GM19372 (cell line): ENCODE measurements around the gene RAMP3.

Experiments used
- ATAC-seq: cut with Tn5 transposase; IDR thresholded peaks from one replicate; pipeline ENCODE4 v1.9.1; 2021; ENCODE audit warnings: mild to moderate bottlenecking, low read depth, moderate library complexity; ENCODE audit not compliant: unreplicated experiment

Gene RAMP3

GRCh38 chr7:45217358-45217757 lies 59.8 kb downstream of the RAMP3 start:
- ATAC-seq, result no peak

- no peak for ATAC-seq
Observed at GRCh38 chr7:45219130-45219529, 61.5 kb downstream of the RAMP3 start.

DNA sequence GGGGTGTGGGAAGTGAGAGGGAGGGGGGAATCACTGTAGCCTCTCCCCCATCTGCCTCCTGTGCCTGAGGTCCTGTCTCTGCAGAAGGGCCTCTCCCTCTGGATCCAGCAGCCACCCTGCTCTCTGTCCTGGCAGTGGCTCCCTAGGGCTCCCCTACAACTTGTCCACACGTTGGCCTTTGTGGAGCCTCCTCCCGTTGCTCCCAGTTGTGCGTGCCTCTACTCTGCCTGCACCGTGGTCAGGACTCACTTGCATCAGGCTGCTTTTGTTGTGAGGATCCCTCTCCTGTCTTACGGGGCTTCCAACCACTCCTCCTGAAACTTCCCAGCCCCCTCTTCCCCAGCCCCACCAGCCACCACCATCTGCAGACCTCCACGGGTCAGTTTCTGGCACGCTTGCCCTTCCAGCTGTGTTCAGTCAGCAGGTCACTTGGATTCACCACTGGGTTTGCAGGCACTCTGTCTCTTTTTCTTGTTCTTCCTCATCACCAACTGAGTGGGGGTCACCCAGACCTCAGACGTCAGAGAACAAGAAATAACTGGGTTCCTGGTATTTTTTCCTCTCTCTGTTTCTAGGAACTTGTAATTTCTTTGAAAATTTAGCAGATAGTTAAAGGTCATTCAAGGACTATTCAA lies 62.3 kb downstream of the RAMP3 start:
- no peak for ATAC-seq

- no peak for ATAC-seq
Observed at GRCh38 chr7:45220846-45221618, 63.4 kb downstream of the RAMP3 start.

GRCh38 chr7:45221896-45222604 lies 64.5 kb downstream of the RAMP3 start:
- no peak for ATAC-seq

- no peak for ATAC-seq
Observed at GRCh38 chr7:45223078-45223477, 65.5 kb downstream of the RAMP3 start.

- ATAC-seq, result no peak
Observed at GRCh38 chr7:45223728-45224630, 66.4 kb downstream of the RAMP3 start.

- ATAC-seq, result no peak
Observed at GRCh38 chr7:45224832-45225231, 67.2 kb downstream of the RAMP3 start.

DNA sequence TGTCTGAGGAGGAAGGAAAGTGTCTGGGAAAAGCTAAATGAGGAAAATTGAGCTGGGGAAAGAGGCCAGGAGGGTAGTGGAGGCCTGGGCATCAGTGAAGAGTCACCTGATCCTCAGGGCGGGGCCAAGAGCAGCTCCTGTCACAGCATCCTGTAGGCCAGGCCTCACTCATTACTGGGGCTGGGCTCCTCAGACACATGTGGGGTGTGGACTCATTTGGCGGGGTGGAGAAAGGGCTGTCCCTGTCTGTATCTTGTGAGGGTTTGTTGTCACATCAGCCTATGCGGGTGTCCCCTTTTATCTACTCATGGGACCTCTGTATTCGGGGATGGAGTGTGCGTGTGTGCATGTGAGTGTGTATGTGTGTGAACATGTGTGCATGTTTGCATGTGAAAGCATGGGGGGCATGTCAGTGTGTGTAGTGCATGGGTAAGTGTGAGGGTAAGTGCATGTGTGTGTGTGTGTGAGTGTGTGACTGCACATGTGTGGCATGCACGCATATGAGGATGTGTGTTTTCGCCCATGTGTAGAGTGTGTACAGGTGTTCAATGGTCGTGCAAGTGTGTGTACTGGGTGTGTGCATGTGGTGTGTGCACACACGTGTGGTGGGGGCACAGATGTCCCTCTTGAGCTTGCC lies 67.8 kb downstream of the RAMP3 start:
- no peak for ATAC-seq

GRCh38 chr7:45225948-45226335 lies 68.4 kb downstream of the RAMP3 start:
- ATAC-seq, result no peak

GRCh38 chr7:45229156-45229920 lies 71.7 kb downstream of the RAMP3 start:
- ATAC-seq, result no peak

DNA sequence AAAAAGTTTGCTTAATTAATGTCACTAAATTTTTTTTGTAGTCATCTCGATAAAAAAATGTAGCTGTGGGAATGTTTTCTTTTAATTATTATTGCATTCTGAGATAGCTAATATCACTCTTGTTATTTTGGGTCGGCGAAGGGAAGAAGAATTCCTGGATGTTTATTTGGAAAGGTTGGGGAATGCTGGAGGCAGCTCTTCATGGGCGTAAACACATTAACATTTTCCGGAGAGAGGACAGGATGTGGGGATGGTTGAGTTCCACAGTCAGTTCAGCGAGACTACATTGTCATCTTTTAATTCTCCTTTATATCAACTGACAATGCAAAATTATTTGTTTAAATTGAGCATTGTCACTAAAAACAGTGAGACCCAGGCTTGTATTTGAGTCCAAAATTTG lies 72.5 kb downstream of the RAMP3 start:
- no peak for ATAC-seq

- ATAC-seq, result no peak
Observed at GRCh38 chr7:45230611-45231165, 73.1 kb downstream of the RAMP3 start.

DNA sequence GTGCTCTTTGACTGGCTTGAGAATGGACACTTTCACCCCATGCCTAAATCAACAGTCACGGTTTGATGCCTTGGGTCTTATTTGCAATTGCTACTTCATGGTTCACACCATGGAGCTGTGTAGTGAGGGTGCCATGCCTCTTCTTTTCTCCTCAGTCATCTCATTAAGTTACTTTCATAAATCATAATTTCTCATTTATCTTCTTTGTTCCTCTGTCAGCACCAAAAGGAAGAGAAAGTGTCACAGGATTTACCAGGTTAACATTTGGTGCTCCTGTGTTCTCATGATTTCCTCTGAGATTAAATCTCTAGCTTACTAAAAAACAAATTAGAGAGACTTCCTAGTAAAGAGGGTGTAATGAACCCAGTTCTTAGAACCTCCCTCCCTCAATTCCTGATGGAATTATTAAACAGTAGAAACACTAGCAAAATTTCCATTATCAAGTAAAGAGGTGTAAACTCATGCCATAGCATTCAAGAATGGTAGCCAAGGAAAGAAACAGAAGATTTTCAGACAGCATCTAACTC lies 75.7 kb downstream of the RAMP3 start:
- no peak for ATAC-seq
